ENCODE results near the gene CASD1.

- TF ChIP-seq CTCF (IDR thresholded peaks at IDR 0.05; ENCODE audit: poor library complexity, severe bottlenecking) (no peak), REST (IDR thresholded peaks at IDR 0.05; ENCODE audit: borderline replicate concordance) (no peak), EP300 (conservative IDR thresholded peaks at IDR 0.05; ENCODE audit: poor library complexity, severe bottlenecking) (no peak), POLR2AphosphoS5 (IDR thresholded peaks at IDR 0.05) (no peak), EZH2 (IDR thresholded peaks at IDR 0.05; ENCODE audit: borderline replicate concordance, insufficient read depth, low read length, poor library complexity, severe bottlenecking) (no peak), RAD21 (conservative IDR thresholded peaks at IDR 0.05) (no peak), SMC3 (conservative IDR thresholded peaks at IDR 0.05; ENCODE audit: poor library complexity) (no peak), MXI1 (conservative IDR thresholded peaks at IDR 0.05; ENCODE audit: poor library complexity, severe bottlenecking) (no peak), TAF1 (IDR thresholded peaks at IDR 0.05; ENCODE audit: low read depth) (no peak)
Observed at GRCh38 chr7:94565247-94565894, 55.8 kb downstream of the CASD1 start.

All from neural cell (in vitro differentiated cells).